Fibroblast of lung (primary cell): ENCODE measurements around the gene NR1D1.

Source experiments
- CTCF ChIP-seq, 2 donors: IDR thresholded peaks in 1 of 2; conservative IDR thresholded peaks in 1 of 2; 1 replicate in 1 of 2; 2 replicates in 1 of 2; pipeline ENCODE4 v1.5.1; 2011 to 2012; ENCODE audit warnings: low read length in 2 of 2, control low read depth in 1 of 2, inconsistent platforms in 1 of 2, low read depth in 1 of 2, mild to moderate bottlenecking in 1 of 2
- EZH2 ChIP-seq: IDR thresholded peaks from 2 replicates; pipeline ENCODE4 v1.5.1; 2012; ENCODE audit warnings: low read length, control low read depth, mild to moderate bottlenecking; ENCODE audit errors: missing control alignments

GRCh38 chr17:40139566-40140058, 39.2 kb upstream of the NR1D1 start:
- TF ChIP-seq CTCF (conservative IDR thresholded peaks at IDR 0.05 in 1 of 2, IDR thresholded peaks at IDR 0.05 in 1 of 2; ENCODE audit: low read depth in 1 of 2, low read length in 2 of 2), result no peak
- no peak for TF ChIP-seq EZH2
